IPS-18a (cell line): ENCODE data around the gene NFKB2.

Experiments
- H3K27ac ChIP-seq: one replicate; pipeline ENCODE4 v1.5.1; 2013; ENCODE audit warnings: low read length
- H3K27me3 ChIP-seq: one replicate; pipeline ENCODE4 v1.6.1; 2013; ENCODE audit warnings: mild to moderate bottlenecking, low read length; ENCODE audit not compliant: control insufficient read depth, insufficient read depth
- H3K36me3 ChIP-seq: one replicate; pipeline ENCODE4 v1.6.1; 2013; ENCODE audit warnings: low read depth, low read length; ENCODE audit not compliant: control insufficient read depth
- H3K4me1 ChIP-seq: one replicate; pipeline ENCODE4 v1.6.1; 2013; ENCODE audit warnings: low read depth, low read length; ENCODE audit not compliant: control insufficient read depth
- H3K4me3 ChIP-seq: one replicate; pipeline ENCODE4 v1.5.1; 2013; ENCODE audit warnings: low read length
- H3K9ac ChIP-seq: one replicate; pipeline ENCODE4 v1.6.1; 2013; ENCODE audit warnings: mild to moderate bottlenecking, low read length, moderate library complexity
- H3K9me3 ChIP-seq: one replicate; pipeline ENCODE4 v1.6.1; 2013; ENCODE audit warnings: low read depth, low read length; ENCODE audit not compliant: control insufficient read depth

Gene NFKB2

DNA sequence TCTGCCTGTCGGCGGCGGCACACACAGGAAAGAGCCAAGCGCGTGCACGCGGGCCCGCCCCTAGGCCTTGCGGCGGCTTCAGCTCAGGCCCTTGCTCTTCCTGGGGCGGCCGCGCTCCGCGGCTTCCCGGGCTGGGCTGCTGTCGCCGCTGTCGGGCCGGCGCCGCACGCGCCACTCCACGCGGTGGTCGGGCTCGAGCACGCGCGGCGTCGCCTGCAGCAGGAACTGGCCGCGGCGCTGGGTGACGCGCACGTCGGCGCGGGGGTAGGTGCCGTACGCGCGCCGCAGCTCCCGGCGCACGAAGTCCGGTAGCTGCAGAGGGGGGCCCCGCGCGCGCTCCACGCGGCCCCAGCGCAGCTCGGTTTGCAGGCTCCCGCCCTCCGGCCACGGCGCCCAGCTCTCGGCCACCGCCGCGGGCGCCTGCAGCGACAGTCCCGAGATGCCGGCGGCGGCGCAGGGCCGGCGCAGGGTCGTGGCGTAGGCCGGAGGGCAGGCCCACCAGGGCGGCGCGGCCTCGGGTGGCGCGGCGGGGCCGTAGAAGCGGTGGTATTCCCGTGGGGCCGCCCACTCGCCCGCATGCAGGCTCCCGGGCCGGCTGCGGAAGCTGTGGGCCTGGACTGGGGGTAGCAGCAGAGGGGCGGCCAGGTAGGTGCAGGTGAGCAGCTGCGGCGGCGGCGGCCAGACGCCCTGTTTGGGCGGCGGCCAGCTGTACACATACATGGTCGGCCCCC lies 55.0 kb downstream of the NFKB2 start:
- Histone ChIP-seq H3K27me3 (no peaks in the 10 kb centered on the region), H3K4me3 (peak overlapping the region; percentile 88), H3K9me3 (no peaks in the 10 kb centered on the region), H3K4me1 (peaks cover 25% of the 10 kb centered on the region), H3K27ac (peak overlapping the region; percentile 60), H3K9ac (peak overlapping the region; percentile 79), H3K36me3 (peaks cover 4% of the 10 kb centered on the region)

DNA sequence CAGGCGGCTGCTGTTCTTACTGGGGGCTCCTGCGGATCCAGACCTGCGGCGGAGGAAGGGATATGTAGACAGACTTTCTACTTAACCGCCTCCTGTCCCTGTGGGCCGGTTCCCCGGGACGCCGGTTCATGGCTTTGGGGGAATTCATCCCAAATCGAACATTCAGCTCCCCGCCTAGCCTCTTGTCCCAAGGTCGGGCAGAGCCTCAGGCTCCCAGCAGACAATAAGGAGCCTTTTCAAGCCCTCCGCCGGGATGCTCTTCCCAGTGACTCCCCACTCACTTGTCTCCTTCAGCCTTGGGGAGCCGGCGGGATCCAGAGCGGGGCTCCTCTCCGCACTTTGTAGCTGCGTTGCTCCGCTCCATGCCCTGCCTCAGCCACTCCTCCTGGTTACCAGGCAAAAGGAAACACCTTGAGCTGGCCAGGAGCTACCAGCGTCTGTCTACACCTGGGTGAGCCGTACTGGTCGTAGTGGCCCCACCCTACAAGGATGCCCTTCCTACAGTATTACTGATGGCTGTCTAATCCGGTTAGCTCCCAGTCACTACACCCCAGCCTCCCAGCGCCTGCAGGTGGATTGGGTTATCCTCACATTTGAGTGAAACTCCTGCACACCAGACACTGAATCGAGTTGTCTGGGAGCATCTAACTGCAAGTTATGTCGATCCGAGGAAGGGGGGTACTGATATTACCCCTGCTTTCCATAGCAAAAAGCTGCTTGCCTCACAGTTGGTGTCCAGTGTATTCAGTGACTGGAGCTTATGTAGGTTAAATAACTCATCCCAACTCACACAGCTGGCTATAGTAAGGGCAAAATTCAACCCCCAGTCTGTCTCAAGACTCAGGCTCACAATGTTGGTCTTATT lies 55.8 kb downstream of the NFKB2 start, which contains the start of gene C10orf95:
C10orf95 (minus strand) TSS at position 439 of the 865 bp plus-strand sequence. CDS start 450 bp downstream, outside the sequence.
- no peak within 1 kb of the TSS for H3K27ac ChIP-seq
- H3K36me3 ChIP-seq: peaks cover 4% of the 10 kb centered on the region
- peak within 1 kb of the TSS; percentile 88 for H3K4me3 ChIP-seq
- H3K9ac ChIP-seq: peak within 1 kb of the TSS; percentile 79
- H3K27me3 ChIP-seq: no peaks in the 10 kb centered on the region
- H3K4me1 ChIP-seq: peaks cover 31% of the 10 kb centered on the region
- H3K9me3 ChIP-seq: no peaks in the 10 kb centered on the region
